Measurements from ENCODE around the gene LYPD3.

GRCh38 chr19:43429395-43429794 is 36.0 kb downstream of the LYPD3 start:
- TF ChIP-seq EZH2 (IDR thresholded peaks at IDR 0.05; ENCODE audit: low read depth, unreplicated experiment) (no peak), CTCF (conservative IDR thresholded peaks at IDR 0.05; ENCODE audit: low read depth in 2 of 2) (no peak), ETS1 (IDR thresholded peaks at IDR 0.05) (no peak), POLR2AphosphoS5 (IDR thresholded peaks at IDR 0.05; ENCODE audit: low read depth) (no peak)
- TF ChIP-seq, protein P1, sequence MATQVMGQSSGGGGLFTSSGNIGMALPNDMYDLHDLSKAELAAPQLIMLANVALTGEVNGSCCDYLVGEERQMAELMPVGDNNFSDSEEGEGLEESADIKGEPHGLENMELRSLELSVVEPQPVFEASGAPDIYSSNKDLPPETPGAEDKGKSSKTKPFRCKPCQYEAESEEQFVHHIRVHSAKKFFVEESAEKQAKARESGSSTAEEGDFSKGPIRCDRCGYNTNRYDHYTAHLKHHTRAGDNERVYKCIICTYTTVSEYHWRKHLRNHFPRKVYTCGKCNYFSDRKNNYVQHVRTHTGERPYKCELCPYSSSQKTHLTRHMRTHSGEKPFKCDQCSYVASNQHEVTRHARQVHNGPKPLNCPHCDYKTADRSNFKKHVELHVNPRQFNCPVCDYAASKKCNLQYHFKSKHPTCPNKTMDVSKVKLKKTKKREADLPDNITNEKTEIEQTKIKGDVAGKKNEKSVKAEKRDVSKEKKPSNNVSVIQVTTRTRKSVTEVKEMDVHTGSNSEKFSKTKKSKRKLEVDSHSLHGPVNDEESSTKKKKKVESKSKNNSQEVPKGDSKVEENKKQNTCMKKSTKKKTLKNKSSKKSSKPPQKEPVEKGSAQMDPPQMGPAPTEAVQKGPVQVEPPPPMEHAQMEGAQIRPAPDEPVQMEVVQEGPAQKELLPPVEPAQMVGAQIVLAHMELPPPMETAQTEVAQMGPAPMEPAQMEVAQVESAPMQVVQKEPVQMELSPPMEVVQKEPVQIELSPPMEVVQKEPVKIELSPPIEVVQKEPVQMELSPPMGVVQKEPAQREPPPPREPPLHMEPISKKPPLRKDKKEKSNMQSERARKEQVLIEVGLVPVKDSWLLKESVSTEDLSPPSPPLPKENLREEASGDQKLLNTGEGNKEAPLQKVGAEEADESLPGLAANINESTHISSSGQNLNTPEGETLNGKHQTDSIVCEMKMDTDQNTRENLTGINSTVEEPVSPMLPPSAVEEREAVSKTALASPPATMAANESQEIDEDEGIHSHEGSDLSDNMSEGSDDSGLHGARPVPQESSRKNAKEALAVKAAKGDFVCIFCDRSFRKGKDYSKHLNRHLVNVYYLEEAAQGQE (IDR thresholded peaks at IDR 0.05; ENCODE audit: unreplicated experiment), result no peak
